SJCRH30 (cell line): ENCODE data around the gene ZNF764. TPM values are rescaled to one million over a fixed set of nuclear protein-coding genes. Genes with fewer than 3 reads are reported as not detected.

ENCODE experiments used
- DNase-seq, 2 experiments: peaks; one replicate each; pipeline ENCODE4 v3.0.0-alpha.2; 2015 to 2020
- H3K27ac ChIP-seq: fragments of 250-450 bp; sonication (Bioruptor Pico); 2 replicates; pipeline ENCODE4 v1.5.1; 2020; ENCODE audit warnings: mild to moderate bottlenecking, moderate library complexity
- H3K27me3 ChIP-seq: fragments of 250-450 bp; sonication (Bioruptor Pico); 2 replicates; pipeline ENCODE4 v1.5.1; 2020; ENCODE audit warnings: mild to moderate bottlenecking, moderate library complexity
- H3K36me3 ChIP-seq: fragments of 250-450 bp; sonication (Bioruptor Pico); 2 replicates; pipeline ENCODE4 v1.5.1; 2020; ENCODE audit warnings: mild to moderate bottlenecking, moderate library complexity
- H3K4me1 ChIP-seq: fragments of 250-450 bp; sonication (Bioruptor Pico); 2 replicates; pipeline ENCODE4 v1.5.1; 2020; ENCODE audit warnings: mild to moderate bottlenecking, moderate library complexity
- H3K4me3 ChIP-seq: fragments of 250-450 bp; sonication (Bioruptor Pico); 2 replicates; pipeline ENCODE4 v1.5.1; 2020; ENCODE audit warnings: mild to moderate bottlenecking, moderate library complexity
- H3K9me3 ChIP-seq: fragments of 250-450 bp; sonication (Bioruptor Pico); replicated peaks from 2 replicates; pipeline ENCODE4 v1.5.1; 2020; ENCODE audit warnings: mild to moderate bottlenecking, moderate library complexity
- total RNA-seq: library from RNA; depleted of rRNA; stranded (reverse); fragments of >200 nt; shearing (Covaris generic); gene quantifications from 2 replicates; pipeline ENCODE4 v1.2.3, GENCODE V29; 2014

Gene ZNF764
- total RNA-seq, 1 experiment from 2014 or later: 10.7 TPM

DNA sequence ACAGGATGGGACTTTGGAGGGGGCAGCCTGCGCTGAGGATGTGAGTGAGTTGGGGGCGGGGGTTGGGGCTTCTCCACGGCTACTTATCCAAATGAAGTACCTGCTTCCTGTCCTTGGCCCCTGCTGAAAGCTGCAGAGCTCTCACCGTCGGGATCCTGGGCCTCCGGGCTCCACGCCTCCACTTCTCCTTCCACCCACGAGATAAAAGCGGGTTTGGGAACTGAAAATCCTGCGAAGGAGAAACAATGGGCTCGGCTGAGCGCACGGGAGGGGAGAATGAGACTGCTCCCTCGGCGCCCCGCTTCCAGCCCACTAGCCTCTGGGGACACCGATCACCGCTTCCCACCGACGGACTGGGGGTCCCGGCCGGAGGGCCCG lies 26.8 kb upstream of the ZNF764 start:
- Histone ChIP-seq H3K4me3 (peak overlapping the region; percentile 80), H3K4me1 (no peaks in the 10 kb centered on the region; the same call in 1 of the 2 replicates), H3K27me3 (no peaks in the 10 kb centered on the region), H3K27ac (peak overlapping the region; percentile 90), H3K36me3 (peaks cover 31% of the 10 kb centered on the region), H3K9me3 (no peaks in the 10 kb centered on the region)
- peak; percentile 58 to 62 for DNase-seq

DNA sequence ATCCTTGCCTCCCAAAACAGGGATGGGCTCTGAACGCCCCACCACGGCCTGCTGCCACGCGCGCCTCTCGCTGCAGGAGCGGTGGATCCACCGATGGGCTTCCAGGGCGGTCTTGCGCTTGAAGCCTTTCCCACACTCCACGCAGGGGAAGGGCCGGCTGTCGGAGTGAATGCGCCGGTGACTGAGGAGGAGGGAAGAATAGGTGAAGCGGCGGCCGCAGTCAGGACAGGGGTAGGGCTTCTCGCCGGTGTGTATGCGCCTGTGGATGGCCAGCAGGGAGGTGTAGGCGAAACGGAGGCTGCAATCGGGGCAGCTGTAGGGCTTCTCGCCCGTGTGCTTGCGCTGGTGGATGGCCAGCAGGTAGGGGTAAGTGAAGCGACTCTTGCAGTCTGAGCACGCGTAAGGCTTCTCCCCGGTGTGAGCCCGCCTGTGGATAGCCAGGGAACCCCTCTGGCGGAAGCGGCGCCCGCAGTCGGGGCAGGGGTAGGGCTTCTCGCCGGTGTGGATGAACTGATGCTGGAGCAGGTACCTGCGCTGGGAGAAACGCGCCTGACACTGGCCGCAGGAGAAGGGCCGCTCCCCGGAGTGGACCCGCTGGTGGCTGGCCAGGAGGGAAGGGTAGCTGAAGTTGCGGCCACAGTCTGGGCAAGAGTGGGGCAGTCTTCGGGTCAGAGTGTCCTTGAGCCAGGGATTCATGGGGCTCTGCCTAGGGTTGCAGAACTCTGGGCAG lies 24.6 kb upstream of the ZNF764 start:
- no peaks in the 10 kb centered on the region for H3K9me3 ChIP-seq
- H3K27ac ChIP-seq: no peak overlapping the region
- no peaks in the 10 kb centered on the region for H3K27me3 ChIP-seq
- no peaks in the 10 kb centered on the region; the same call in 1 of the 2 replicates for H3K4me1 ChIP-seq
- H3K36me3 ChIP-seq: peaks cover 46% of the 10 kb centered on the region
- no peak overlapping the region for H3K4me3 ChIP-seq
- no peak for DNase-seq

DNA sequence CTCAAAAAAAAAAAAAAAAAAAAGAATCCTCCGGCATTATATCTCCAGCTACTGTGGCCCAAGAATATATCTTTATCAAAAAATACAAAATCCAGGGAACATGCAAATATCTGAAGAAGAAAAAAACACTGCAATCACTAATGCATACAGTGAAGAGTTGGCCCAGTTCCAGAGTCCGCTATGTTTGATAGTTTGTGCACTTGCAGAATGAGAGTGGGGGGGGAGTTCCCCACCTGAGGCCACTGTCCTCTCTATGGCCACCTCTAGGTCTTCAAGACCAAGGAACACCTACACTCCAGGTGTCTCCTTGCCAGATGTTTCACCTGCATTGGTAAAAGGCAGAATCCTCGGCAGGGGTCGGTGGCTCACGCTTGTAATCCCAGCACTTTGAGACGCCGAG lies 23.3 kb upstream of the ZNF764 start:
- H3K4me1 ChIP-seq: no peaks in the 10 kb centered on the region; the same call in 1 of the 2 replicates
- peaks cover 42% of the 10 kb centered on the region for H3K36me3 ChIP-seq
- no peak overlapping the region for H3K27ac ChIP-seq
- no peaks in the 10 kb centered on the region for H3K9me3 ChIP-seq
- no peak overlapping the region for H3K4me3 ChIP-seq
- no peaks in the 10 kb centered on the region for H3K27me3 ChIP-seq
- DNase-seq: no peak

- DNase-seq: no peak
- no peak overlapping the region for H3K4me3 ChIP-seq
- peaks cover 3% of the 10 kb centered on the region; the same call in 1 of the 2 replicates for H3K4me1 ChIP-seq
- no peak overlapping the region for H3K27ac ChIP-seq
- peaks cover 17% of the 10 kb centered on the region for H3K36me3 ChIP-seq
- H3K27me3 ChIP-seq: no peaks in the 10 kb centered on the region
- H3K9me3 ChIP-seq: no peaks in the 10 kb centered on the region
Observed at GRCh38 chr16:30574678-30575077, 16.5 kb upstream of the ZNF764 start.

GRCh38 chr16:30571445-30572322 lies 13.5 kb upstream of the ZNF764 start, which contains the start of gene ZNF688:
ZNF688 (minus strand) TSS chr16:30571714; CDS start chr16:30571629, 85 bp downstream.
- H3K4me3 ChIP-seq: peak within 1 kb of the TSS; percentile 73
- H3K27me3 ChIP-seq: no peaks in the 10 kb centered on the region
- peak; percentile 96 to 97 for DNase-seq
- no peaks in the 10 kb centered on the region for H3K9me3 ChIP-seq
- peaks cover 3% of the 10 kb centered on the region; the same call in 1 of the 2 replicates for H3K4me1 ChIP-seq
- H3K27ac ChIP-seq: peak within 1 kb of the TSS; percentile 87
- H3K36me3 ChIP-seq: no peaks in the 10 kb centered on the region

DNA sequence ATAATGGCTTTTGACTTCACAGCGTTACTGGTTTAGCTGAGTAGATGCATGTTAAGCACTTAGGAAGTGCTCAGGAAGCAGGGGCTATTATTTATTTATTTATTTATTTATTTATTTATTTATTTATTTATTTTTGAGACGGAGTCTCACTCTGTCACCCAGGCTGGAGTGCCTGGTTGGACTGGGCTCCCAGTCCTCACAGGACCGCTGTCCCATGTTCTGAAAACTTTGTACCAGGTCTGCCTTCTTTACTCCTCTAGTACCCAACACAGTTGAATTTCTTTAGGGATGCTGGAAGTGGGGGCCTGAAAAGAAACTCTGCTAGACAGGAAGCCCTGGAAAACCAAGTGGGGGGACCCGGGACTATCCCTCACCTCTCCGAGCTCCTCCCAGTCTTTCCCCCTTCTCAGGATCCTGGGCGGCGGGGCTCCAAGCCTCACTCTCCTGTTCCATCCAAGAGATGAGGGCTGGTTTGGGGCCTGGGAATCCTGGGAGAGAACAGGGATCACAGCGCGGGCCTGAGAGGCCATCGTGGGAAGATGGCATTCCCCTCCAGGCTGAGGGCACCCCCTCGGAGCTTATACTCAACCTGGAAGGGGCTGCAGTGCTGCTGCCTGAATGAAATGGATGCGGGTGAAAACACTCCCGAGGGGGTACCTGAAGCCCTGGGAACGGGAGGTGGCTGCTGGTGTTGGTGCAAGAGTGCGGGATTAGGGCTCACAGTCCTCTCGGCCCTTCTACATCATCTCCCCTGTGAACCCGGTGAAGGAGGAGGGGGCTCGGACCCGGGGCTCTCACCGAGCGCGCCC lies 12.7 kb upstream of the ZNF764 start:
- Histone ChIP-seq H3K4me1 (peaks cover 3% of the 10 kb centered on the region; the same call in 1 of the 2 replicates), H3K4me3 (peak overlapping the region; percentile 73), H3K27ac (peak overlapping the region; percentile 87), H3K36me3 (no peaks in the 10 kb centered on the region), H3K27me3 (no peaks in the 10 kb centered on the region), H3K9me3 (no peaks in the 10 kb centered on the region)
- peak; percentile 59 to 69 for DNase-seq

DNA sequence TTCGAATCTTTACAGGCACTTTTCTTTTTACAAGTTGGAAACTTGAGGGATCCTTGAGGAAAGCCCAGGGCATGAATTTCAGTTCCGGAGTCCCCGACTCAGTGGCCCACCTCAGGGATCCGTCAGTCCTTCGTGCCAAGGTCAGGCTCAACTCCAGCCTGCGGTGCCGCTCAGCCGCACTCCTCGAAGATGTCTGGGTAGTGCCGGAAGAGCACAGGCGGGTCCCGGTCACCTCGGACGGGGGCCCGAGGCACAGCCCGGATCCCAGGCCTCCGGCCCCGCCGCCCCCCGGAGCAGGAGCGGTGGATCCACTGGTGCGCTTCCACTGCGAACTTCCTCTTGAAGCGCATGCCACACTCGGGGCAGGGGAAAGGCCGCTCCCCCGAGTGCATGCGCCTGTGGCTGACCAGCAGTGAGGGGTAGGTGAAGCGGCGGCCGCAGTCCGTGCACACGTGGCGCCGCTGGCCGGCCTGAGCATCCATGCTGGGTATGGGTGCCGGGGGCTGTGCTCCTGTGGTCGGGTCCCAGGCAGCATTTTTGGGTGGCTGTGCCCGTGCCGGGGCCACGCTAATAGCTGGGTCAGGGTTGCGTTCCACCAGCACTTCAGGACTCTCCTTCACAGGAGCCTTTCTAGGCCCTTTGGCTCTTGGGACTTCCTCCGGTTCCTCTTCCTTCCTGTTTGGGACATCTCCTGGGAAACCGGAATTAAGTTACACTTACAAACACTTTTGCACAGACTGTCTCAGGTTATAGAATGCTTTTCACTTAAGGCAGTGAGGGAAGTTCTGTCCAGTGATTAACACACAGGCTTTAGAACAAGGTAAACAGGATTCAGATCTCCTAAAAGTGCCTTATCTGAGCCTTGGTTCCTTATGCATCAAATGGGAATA lies 11.8 kb upstream of the ZNF764 start:
- no peak for DNase-seq
- H3K4me3 ChIP-seq: peak overlapping the region; percentile 73; the same call in 1 of the 2 replicates
- H3K27me3 ChIP-seq: no peaks in the 10 kb centered on the region
- H3K36me3 ChIP-seq: no peaks in the 10 kb centered on the region
- peaks cover 3% of the 10 kb centered on the region; the same call in 1 of the 2 replicates for H3K4me1 ChIP-seq
- H3K9me3 ChIP-seq: no peaks in the 10 kb centered on the region
- no peak overlapping the region for H3K27ac ChIP-seq

GRCh38 chr16:30569281-30569680 lies 11.1 kb upstream of the ZNF764 start:
- no peaks in the 10 kb centered on the region for H3K9me3 ChIP-seq
- H3K27me3 ChIP-seq: no peaks in the 10 kb centered on the region
- H3K4me1 ChIP-seq: peaks cover 3% of the 10 kb centered on the region; the same call in 1 of the 2 replicates
- H3K4me3 ChIP-seq: no peak overlapping the region
- H3K36me3 ChIP-seq: no peaks in the 10 kb centered on the region
- DNase-seq: no peak
- no peak overlapping the region for H3K27ac ChIP-seq

GRCh38 chr16:30567991-30568638 lies 9.9 kb upstream of the ZNF764 start:
- DNase-seq: no peak

GRCh38 chr16:30567160-30567990 lies 9.2 kb upstream of the ZNF764 start:
- H3K9me3 ChIP-seq: no peaks in the 10 kb centered on the region
- DNase-seq: no peak
- H3K36me3 ChIP-seq: no peaks in the 10 kb centered on the region
- H3K4me1 ChIP-seq: peaks cover 3% of the 10 kb centered on the region; the same call in 1 of the 2 replicates
- no peak overlapping the region for H3K27ac ChIP-seq
- no peak overlapping the region for H3K4me3 ChIP-seq
- no peaks in the 10 kb centered on the region for H3K27me3 ChIP-seq

More at GRCh38 chr16:30567991-30568638, 9.9 kb upstream of the ZNF764 start:
- Histone ChIP-seq H3K27me3 (no peaks in the 10 kb centered on the region), H3K4me3 (no peak overlapping the region), H3K36me3 (no peaks in the 10 kb centered on the region), H3K9me3 (no peaks in the 10 kb centered on the region), H3K27ac (no peak overlapping the region), H3K4me1 (peaks cover 3% of the 10 kb centered on the region; the same call in 1 of the 2 replicates)

DNA sequence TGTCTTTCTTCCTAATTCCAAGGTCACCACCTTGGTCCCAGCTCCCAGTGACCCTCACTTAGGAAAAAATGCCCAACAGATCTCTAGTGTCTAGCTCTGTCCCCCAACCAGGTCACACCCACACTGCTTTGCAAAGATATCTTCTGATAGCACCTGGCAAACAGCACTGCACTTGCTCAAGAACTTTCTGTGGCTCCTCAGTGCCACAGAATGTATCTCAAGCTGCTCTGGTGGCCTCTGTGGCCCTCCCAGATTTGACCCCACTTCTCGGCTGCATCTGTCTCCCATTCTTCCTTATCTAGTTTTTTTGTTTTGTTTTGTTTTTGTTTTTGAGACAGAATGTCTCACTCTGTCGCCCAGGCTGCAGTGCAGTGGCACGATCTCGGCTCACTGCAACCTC lies 8.4 kb upstream of the ZNF764 start:
- Histone ChIP-seq H3K27ac (no peak overlapping the region), H3K9me3 (no peaks in the 10 kb centered on the region), H3K4me1 (peaks cover 3% of the 10 kb centered on the region; the same call in 1 of the 2 replicates), H3K27me3 (no peaks in the 10 kb centered on the region), H3K4me3 (no peak overlapping the region), H3K36me3 (no peaks in the 10 kb centered on the region)
- no peak for DNase-seq

- H3K27ac ChIP-seq: no peak overlapping the region
- H3K36me3 ChIP-seq: no peaks in the 10 kb centered on the region
- no peak for DNase-seq
- no peak overlapping the region for H3K4me3 ChIP-seq
- H3K4me1 ChIP-seq: peaks cover 3% of the 10 kb centered on the region; the same call in 1 of the 2 replicates
- no peaks in the 10 kb centered on the region for H3K9me3 ChIP-seq
- H3K27me3 ChIP-seq: no peaks in the 10 kb centered on the region
Observed at GRCh38 chr16:30565984-30566383, 7.8 kb upstream of the ZNF764 start.
